ENCODE results near the gene ATP2C2.

Gene ATP2C2

DNA sequence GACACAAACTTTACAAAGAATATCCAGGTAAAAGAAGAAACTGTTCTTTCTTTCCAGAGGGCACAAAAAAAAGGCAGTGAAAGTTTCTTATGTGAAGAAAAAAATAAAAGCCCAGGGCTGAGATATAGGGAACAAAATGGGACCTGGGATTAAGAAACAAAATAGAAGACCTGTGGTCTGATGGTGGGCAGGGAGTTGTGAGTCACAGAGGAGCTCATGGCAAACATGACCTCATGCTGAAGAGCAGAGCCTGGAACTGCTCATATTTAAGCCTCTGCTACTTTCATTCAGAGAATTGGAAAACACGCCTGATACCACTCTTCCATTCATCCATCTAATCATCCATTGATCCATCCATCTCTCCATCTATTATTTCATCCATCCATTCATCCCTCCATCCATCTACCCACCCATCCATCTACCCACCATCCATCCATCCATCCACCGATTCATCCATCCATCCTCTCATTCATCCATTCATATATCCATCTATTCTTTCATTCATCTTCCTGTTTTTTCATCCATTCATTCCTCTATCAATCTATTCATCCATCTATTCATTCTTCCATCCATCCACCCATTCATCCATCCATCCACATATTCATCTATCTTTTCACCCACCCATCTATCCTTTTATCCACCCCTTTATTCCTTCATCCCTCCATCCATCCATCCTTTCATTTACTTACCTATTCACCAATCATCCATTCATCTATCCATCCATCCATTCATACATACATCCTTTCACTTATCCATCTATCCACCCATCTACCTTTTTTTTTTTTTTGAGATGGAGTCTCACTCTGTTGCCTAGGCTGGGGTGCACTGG lies 43.7 kb upstream of the ATP2C2 start:
- DNase-seq (ENCODE audit: insufficient read length, low spot score) (no peak), FAIRE-seq (no peak)
- TF ChIP-seq, protein P1, sequence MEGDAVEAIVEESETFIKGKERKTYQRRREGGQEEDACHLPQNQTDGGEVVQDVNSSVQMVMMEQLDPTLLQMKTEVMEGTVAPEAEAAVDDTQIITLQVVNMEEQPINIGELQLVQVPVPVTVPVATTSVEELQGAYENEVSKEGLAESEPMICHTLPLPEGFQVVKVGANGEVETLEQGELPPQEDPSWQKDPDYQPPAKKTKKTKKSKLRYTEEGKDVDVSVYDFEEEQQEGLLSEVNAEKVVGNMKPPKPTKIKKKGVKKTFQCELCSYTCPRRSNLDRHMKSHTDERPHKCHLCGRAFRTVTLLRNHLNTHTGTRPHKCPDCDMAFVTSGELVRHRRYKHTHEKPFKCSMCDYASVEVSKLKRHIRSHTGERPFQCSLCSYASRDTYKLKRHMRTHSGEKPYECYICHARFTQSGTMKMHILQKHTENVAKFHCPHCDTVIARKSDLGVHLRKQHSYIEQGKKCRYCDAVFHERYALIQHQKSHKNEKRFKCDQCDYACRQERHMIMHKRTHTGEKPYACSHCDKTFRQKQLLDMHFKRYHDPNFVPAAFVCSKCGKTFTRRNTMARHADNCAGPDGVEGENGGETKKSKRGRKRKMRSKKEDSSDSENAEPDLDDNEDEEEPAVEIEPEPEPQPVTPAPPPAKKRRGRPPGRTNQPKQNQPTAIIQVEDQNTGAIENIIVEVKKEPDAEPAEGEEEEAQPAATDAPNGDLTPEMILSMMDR (IDR thresholded peaks at IDR 0.05; ENCODE audit: insufficient read depth, missing control alignments) = no peak

DNA sequence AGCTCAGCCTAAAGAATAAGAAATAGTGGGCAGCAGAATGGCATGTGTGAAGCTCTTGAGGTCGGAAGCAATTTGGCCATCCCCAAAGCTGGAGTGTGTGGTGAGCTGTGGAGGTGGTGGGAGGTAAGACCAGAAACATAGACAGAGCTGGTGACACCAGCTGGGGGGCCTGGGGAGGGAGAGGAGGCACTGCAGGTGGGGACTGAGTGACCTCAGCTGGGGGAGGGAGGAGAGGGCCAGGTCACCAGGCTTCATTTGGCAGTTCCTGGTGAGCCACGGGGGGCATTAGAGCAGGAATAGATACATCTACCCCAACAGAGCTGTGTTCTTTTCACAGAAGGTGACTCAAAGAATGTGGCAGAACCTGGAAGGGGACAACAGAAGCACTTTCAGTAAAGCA lies 41.8 kb upstream of the ATP2C2 start:
- FAIRE-seq = no peak
- no peak for DNase-seq (ENCODE audit: insufficient read length, low spot score)
- TF ChIP-seq, protein P1 (IDR thresholded peaks at IDR 0.05; ENCODE audit: insufficient read depth, missing control alignments) = no peak

DNA sequence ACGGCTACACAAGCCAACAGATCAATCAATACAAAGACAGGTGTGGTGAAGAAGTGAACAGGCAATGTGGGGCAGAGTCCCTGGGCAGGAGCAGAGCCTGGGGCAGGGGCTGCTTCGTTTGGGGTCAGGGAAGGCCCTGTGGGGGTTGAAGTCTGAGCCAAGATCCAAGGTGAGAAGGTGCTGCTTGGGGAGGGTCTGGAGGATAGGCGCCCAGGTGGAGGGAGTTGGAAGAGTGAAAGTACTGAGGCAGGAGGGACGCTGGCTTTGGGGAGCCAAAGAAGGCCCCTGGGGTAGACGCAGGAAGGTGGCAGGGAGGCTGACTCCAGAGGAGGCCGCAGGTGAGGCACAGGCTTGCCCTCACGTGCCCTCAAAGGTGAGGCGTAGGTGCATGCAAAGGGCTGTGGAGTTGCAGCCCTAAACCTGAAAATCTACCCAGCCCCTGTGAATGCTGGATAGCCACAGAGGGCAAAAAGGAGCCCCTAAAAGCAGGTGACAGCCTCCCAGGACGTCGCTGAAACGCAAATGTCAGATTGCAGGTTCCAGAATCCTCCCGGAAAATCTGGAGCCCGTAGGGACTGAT lies 40.3 kb upstream of the ATP2C2 start:
- no peak for FAIRE-seq
- DNase-seq (ENCODE audit: insufficient read length, low spot score) = no peak
- TF ChIP-seq, protein P1 (IDR thresholded peaks at IDR 0.05; ENCODE audit: insufficient read depth, missing control alignments) = no peak

DNA sequence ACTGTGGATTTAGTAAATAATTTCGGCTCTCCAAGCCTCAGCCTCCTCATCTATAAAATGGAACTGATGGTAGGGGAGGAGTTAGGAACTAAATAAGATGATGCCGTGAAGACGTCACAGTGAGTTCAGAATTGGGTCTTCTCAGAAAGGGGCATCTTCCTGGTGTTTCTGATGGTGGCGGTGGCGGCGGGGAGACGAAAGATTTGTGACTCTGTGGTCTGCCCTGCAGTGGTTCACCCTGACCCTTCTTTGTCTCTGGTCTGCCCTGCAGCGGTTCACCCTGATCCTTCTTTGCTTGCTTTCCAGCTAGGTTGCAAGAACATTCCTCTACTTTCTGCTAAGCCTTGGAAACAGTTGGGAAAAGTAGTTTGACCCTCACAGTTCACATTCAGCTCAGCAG lies 39.3 kb upstream of the ATP2C2 start:
- DNase-seq (ENCODE audit: insufficient read length, low spot score) (no peak), FAIRE-seq (no peak)
- TF ChIP-seq, protein P1 (IDR thresholded peaks at IDR 0.05; ENCODE audit: insufficient read depth, missing control alignments) = no peak

DNA sequence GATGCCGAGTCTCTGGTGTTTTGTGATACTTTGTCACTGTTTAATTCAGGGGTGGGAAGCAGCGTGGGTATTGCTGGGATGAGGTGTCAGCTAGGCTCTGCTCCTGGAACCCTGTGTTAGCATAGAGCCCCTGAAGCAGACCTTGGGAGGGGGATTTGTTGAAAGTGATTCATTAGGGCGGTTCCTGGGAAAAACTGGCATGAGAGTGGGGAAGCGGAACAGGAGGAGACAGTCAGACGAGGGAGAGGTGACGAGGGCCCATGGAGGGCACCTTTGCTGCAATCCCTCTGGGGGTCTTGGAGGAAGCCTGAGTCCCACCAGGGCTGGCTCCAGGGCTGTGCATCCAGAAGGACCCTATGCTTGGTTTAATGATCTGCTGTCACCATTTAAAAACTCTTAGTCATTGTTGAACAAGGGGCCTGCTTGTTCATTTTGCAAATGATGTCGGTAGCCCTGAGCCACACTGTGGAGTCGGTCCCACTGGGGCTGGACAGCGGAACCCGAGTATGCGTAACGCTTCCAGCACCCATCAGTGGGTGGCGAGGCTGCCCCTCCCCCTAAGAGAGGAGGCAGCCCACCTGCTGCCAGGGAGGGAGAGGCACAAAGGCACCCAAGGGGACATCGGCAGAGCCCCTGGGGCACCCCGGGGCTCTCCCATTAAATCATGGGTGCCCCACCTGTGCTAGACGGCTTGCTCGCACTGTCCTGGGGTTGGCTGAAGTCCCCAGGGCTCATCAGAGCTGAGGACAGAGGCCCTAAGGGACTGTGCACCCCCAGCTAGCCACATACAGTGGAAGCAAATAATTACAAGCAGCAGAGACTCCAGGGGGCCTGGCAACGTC lies 38.3 kb upstream of the ATP2C2 start:
- TF ChIP-seq, protein P1 (IDR thresholded peaks at IDR 0.05; ENCODE audit: insufficient read depth, missing control alignments) = no peak
- FAIRE-seq = no peak
- DNase-seq (ENCODE audit: insufficient read length, low spot score) = no peak

DNA sequence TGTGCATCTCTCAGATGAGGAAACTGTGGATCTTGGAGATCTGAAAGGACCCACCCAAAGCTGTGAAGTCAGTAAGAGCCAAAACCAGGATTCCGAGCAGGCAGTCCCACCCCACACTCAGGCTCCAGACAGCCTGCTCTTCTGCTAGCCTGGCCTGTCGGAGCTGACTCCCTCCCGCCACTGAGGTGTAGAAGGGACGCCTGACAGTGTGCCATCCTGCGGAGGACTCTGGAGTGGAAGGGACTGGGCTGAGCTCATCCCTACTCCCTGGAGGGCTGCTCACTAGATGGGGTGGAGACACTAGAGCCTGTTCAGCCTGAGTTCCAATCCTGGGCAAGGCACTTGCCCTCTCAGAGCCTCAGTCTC lies 37.7 kb upstream of the ATP2C2 start:
- no peak for FAIRE-seq
- no peak for DNase-seq (ENCODE audit: insufficient read length, low spot score)

More for the DNA sequence above, 37.7 kb upstream of the ATP2C2 start:
- TF ChIP-seq, protein P1 (IDR thresholded peaks at IDR 0.05; ENCODE audit: insufficient read depth, missing control alignments) = no peak

All from D721Med (cell line).